Measurements from ENCODE around the gene CLEC14A.

CLEC14A gene

GRCh38 chr14:38243696-38244240 lies 12.1 kb downstream of the CLEC14A start:
- no peaks in the 10 kb centered on the region for H3K27me3 ChIP-seq (replicated peaks; ENCODE audit: control insufficient read depth, insufficient read depth, low read length)
- DNase-seq (ENCODE audit: extremely low read depth, insufficient read length), result no peak
- no peaks in the 10 kb centered on the region for H3K36me3 ChIP-seq (ENCODE audit: control insufficient read depth, insufficient read depth, low read length)
- TF ChIP-seq CTCF (IDR thresholded peaks at IDR 0.05; ENCODE audit: insufficient read depth, low read length, poor library complexity, severe bottlenecking), result no peak
- H3K4me3 ChIP-seq (replicated peaks; ENCODE audit: low read depth, low read length), result no peak overlapping the region

GRCh38 chr14:38238878-38239277 lies 17.0 kb downstream of the CLEC14A start:
- Histone ChIP-seq H3K4me3 (replicated peaks; ENCODE audit: low read depth, low read length) (no peak overlapping the region), H3K36me3 (ENCODE audit: control insufficient read depth, insufficient read depth, low read length) (no peaks in the 10 kb centered on the region), H3K27me3 (replicated peaks; ENCODE audit: control insufficient read depth, insufficient read depth, low read length) (no peaks in the 10 kb centered on the region)
- no peak for TF ChIP-seq CTCF (IDR thresholded peaks at IDR 0.05; ENCODE audit: insufficient read depth, low read length, poor library complexity, severe bottlenecking)
- DNase-seq (ENCODE audit: extremely low read depth, insufficient read length), result no peak

GRCh38 chr14:38238332-38238731 lies 17.6 kb downstream of the CLEC14A start:
- no peaks in the 10 kb centered on the region for H3K27me3 ChIP-seq (replicated peaks; ENCODE audit: control insufficient read depth, insufficient read depth, low read length)
- TF ChIP-seq CTCF (IDR thresholded peaks at IDR 0.05; ENCODE audit: insufficient read depth, low read length, poor library complexity, severe bottlenecking), result no peak
- no peak for DNase-seq (ENCODE audit: extremely low read depth, insufficient read length)
- no peaks in the 10 kb centered on the region for H3K36me3 ChIP-seq (ENCODE audit: control insufficient read depth, insufficient read depth, low read length)
- H3K4me3 ChIP-seq (replicated peaks; ENCODE audit: low read depth, low read length), result no peak overlapping the region

DNA sequence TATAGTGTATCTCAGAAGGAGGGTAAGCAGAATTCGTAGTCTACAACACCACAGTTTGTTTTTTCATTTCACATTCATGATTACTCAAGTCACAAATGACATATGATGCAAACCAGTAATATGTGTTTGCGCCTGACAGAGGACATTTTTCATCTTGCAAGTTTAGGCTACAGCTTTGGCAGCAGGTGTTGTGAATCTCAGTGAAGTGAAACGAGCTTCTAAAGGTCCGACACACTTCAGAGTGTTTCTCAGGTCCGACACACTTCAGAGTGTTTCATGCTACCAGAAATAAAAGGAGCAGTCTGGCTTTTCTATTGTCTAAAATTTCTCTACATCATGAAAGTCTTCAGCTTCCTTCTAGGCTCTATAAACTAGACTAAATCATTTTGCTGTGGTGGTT lies 22.7 kb downstream of the CLEC14A start:
- TF ChIP-seq CTCF (IDR thresholded peaks at IDR 0.05; ENCODE audit: insufficient read depth, low read length, poor library complexity, severe bottlenecking), result no peak
- Histone ChIP-seq H3K4me3 (replicated peaks; ENCODE audit: low read depth, low read length) (no peak overlapping the region), H3K36me3 (ENCODE audit: control insufficient read depth, insufficient read depth, low read length) (no peaks in the 10 kb centered on the region), H3K27me3 (replicated peaks; ENCODE audit: control insufficient read depth, insufficient read depth, low read length) (no peaks in the 10 kb centered on the region)
- DNase-seq (ENCODE audit: extremely low read depth, insufficient read length), result no peak

DNA sequence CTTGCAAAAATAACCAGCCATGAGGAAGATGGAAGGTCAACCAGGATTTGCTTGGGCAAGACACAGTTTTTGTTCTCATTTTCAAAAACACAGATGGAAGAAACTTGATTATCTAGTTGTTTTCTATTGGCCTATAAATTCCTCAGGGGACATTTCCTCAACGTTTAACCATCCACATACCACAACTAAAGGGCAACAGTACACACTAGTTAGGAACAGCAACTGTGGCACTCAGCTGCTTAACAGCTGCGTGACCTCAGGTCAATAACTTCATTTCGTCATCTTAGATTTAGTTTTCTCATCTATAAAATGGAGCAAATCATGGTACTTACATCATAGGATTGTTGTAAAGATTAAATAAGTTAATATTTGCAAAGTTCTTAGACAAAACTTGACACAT lies 29.5 kb downstream of the CLEC14A start:
- Histone ChIP-seq H3K4me3 (replicated peaks; ENCODE audit: low read depth, low read length) (no peak overlapping the region), H3K27me3 (replicated peaks; ENCODE audit: control insufficient read depth, insufficient read depth, low read length) (no peaks in the 10 kb centered on the region), H3K36me3 (ENCODE audit: control insufficient read depth, insufficient read depth, low read length) (no peaks in the 10 kb centered on the region)
- no peak for DNase-seq (ENCODE audit: extremely low read depth, insufficient read length)
- TF ChIP-seq CTCF (IDR thresholded peaks at IDR 0.05; ENCODE audit: insufficient read depth, low read length, poor library complexity, severe bottlenecking), result no peak

DNA sequence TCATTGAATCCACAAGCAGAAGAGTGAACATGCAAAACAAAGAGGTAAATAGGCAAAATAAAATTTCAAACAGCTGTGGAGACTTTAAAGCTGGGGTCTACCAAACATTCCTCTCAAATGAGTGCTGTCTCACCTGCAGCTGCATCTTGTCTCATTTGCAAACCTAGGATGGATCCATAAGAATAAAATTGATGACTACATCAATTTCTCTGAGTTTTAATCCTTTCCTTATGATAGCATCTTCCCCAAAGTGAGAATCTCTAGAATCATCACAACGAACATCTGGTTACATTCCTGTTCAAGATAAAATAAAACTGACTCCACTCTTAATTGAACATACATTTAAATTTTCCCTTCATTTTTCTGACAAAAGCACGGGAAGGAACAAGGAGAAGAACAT lies 29.9 kb downstream of the CLEC14A start:
- Histone ChIP-seq H3K27me3 (replicated peaks; ENCODE audit: control insufficient read depth, insufficient read depth, low read length) (no peaks in the 10 kb centered on the region), H3K36me3 (ENCODE audit: control insufficient read depth, insufficient read depth, low read length) (no peaks in the 10 kb centered on the region), H3K4me3 (replicated peaks; ENCODE audit: low read depth, low read length) (no peak overlapping the region)
- DNase-seq (ENCODE audit: extremely low read depth, insufficient read length), result no peak
- no peak for TF ChIP-seq CTCF (IDR thresholded peaks at IDR 0.05; ENCODE audit: insufficient read depth, low read length, poor library complexity, severe bottlenecking)
